K562 treated with DMSO at 1 percent for 4 hours (cell line): Measurements from ENCODE around the gene OR7E24. TPM values are rescaled to one million over a fixed set of nuclear protein-coding genes. Genes with fewer than 3 reads are reported as not detected.

Source experiments
- total RNA-seq: library from RNA; unstranded; fragments of 300-600 nt; gene quantifications from 2 replicates; pipeline ENCODE4 v1.2.3, GENCODE V29; 2022; ENCODE audit not compliant: insufficient read depth

OR7E24 gene
- total RNA-seq: not detected in 2 replicates

GRCh38 chr19:9250630-9251029 lies at the start of gene OR7E24:
TSS of gene OR7E24 (plus strand) at chr19:9250930. CDS start at chr19:9251044, 114 bp downstream.

GRCh38 chr19:9219489-9219888 lies 31.2 kb upstream of the OR7E24 start, which contains the start of gene OR7D4:
TSS of gene OR7D4 (minus strand) at chr19:9219589. CDS start at chr19:9214837, 4,752 bp downstream.

Other genes starting within 250 kb of the OR7E24 start
- gene MUC16, start 240.5 kb upstream of the OR7E24 start, total RNA-seq: not detected in 2 replicates
- gene OR1M1, start 163.9 kb upstream of the OR7E24 start, total RNA-seq: not detected in 2 replicates
- gene OR7G2, start 143.5 kb upstream of the OR7E24 start, total RNA-seq: not detected in 2 replicates
- not detected in 2 replicates for gene OR7G1, start 135.2 kb upstream of the OR7E24 start, total RNA-seq
- gene OR7G3, start 124.0 kb upstream of the OR7E24 start, total RNA-seq: not detected in 2 replicates
- gene ZNF317, start 110.5 kb upstream of the OR7E24 start, total RNA-seq: 18.9 and 23.6 TPM in 2 replicates
- 0.85 and 0.87 TPM in 2 replicates for gene OR7D2, start 72.0 kb upstream of the OR7E24 start, total RNA-seq
- gene OR7D4, start 31.3 kb upstream of the OR7E24 start, total RNA-seq: not detected in 2 replicates
- 0.98 and 3.8 TPM in 2 replicates for gene ZNF699, start 58.9 kb downstream of the OR7E24 start, total RNA-seq
- gene ZNF559, start 73.2 kb downstream of the OR7E24 start, total RNA-seq: 8.3 and 8.8 TPM in 2 replicates
- 0.97 and 1.9 TPM in 2 replicates for gene ZNF177, start 112.1 kb downstream of the OR7E24 start, total RNA-seq
- gene ZNF266, start 184.6 kb downstream of the OR7E24 start, total RNA-seq: 19.7 and 28.7 TPM in 2 replicates
- gene ZNF560, start 247.7 kb downstream of the OR7E24 start, total RNA-seq: 0.29 TPM in 1 of 2 replicates, not detected in the other